SIG-M5 (cell line): ENCODE results near the gene TIMM44.

Experiments used
- DNase-seq: peaks from one replicate; lab custom pipeline; 2025; lab: John Stamatoyannopoulos, UW

Gene TIMM44

GRCh38 chr19:7943444-7944176 is at the start of gene TIMM44:
TIMM44 (minus strand) TSS chr19:7943666; CDS start chr19:7943651, 15 bp downstream.
- peak; percentile 93 for DNase-seq

GRCh38 chr19:7992575-7992974 is 49.1 kb upstream of the TIMM44 start:
- no peak for DNase-seq

DNA sequence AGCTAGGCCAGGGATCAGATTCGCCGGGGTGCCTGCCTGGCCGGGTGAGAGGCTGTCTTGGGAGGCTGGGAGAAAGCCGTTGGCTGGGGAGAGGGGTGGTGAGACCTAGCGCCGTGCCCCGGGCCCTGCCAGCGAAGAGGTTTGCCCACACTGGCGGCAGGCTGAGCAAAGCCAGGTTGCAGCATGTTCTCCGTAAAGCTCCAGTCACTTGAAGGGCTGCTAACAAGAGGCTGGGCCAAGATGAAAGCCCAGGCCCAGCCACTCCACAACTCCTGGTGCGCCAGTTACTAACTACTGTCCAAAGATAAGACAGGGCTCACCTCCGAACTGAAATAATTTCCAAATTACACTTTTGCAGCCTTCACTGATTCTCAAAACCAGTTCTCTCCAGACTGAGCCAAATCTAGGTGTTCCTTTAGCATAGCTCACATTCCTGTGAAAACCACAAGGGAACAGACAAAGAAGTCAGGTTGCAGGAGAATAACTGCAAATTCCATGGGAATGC is 45.7 kb upstream of the TIMM44 start:
- no peak for DNase-seq

- no peak for DNase-seq
Observed at GRCh38 chr19:7988307-7988706, 44.8 kb upstream of the TIMM44 start.

DNA sequence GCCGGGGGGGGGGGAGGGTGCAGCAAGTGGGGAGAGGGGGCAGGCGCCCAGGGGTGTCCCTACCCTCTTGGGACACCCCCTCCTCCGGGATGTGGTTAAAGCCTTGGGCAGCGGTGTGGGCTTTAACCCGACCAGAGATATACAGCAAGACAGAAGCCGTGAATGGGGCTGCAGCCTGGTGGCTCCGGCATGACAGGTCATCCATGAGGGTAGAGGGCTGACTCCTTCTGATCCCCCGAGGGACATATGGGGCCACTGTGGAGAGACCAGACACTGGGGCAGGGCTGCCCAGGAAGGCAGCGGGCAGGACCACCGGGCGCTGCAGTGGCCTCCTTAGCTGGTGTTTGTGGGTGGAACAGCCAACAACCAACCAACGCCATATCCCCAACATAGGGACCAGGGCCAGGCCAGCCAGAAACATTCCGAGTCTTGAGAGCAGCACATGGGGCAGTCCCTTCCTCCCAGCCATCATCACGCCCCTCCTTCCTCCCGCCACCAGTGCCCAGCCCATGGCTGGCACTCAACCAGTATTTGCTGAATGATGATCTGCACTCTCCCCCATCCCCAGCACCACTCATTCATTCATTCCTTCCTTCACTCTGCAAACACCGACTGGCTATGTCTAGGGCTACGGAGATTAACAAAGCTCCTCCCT is 43.8 kb upstream of the TIMM44 start:
- no peak for DNase-seq

DNA sequence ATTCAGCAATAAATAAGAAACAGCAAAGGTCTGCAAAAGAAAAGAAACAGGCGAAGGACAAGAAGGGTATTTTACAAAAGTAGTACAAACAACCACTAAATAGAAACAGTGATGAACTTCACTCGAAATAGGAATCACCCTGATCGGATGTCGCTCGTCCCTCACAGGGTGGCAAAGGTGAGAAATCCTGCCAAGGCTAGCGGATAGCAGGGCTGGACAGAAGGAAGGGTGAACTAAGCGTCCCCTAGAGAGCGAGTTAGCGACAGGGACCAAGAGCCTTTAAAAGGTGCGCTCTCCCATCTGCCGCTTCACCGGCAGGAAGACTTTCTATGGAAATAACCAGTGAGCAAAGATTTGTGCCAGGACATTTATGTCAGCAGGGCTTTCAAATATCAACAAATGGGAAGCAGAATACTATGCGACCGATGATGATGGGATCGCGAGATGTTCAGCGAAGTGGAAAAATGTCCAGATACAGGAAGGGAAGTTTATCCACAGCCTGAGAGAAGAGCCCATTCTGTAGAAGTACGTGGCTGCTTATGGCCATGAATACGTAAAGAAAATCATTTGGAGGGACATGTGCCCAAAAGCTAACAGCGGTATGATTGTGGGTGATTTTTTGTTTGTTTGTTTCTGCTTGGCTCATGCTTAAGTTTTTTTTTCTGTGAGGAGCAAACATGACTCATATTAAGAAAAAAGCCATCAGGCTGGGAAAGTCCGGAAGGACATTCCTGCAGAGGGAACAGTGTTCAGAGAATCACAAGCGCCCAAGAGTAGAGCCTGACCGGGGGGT is 43.1 kb upstream of the TIMM44 start:
- no peak for DNase-seq

DNA sequence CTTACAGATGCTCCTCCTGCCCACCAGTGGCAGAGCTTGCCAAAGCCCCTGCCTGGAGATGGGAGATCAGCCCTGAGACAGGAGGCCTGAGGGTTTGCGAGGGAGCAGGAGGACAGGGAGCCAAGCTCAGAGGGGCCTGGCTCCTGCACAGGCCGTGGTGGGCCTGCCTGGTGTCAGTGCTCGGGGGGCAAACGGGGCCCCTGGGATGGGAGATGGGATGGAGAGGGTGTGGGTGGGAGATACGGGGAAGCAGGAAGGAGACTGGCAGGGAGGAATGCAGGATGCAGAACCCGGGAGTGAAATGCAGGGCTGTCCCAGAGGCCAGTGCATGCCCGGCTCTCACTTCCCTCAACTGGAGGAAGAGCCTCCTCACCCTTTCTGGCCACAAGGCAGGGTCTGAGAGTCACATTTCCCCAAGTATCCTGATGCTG is 42.0 kb upstream of the TIMM44 start:
- DNase-seq, result no peak

GRCh38 chr19:7983995-7984837 is 40.8 kb upstream of the TIMM44 start:
- no peak for DNase-seq

GRCh38 chr19:7983286-7983950 is 40.0 kb upstream of the TIMM44 start:
- DNase-seq, result no peak

DNA sequence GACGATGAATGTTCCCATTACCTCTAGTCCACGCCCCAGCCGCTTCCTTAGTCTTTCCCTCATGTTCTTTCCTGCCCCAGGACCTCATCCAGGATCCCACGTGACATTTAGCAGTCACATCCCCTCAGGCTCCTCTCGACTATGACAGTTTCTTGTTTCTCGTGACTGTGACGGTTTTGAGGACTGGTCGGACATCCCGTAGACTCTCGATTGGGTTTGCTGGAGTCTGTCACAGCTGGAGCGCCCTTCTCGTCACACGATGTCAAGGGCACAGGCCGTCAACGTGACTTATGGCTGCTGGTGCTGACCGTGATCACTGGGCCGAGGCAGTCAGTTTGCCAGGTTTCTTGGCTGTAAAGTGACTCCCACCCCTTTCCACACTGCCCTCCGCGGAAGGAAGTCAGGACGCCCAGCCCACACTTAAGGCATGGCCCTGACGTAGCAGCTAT is 39.2 kb upstream of the TIMM44 start:
- DNase-seq, result no peak

DNA sequence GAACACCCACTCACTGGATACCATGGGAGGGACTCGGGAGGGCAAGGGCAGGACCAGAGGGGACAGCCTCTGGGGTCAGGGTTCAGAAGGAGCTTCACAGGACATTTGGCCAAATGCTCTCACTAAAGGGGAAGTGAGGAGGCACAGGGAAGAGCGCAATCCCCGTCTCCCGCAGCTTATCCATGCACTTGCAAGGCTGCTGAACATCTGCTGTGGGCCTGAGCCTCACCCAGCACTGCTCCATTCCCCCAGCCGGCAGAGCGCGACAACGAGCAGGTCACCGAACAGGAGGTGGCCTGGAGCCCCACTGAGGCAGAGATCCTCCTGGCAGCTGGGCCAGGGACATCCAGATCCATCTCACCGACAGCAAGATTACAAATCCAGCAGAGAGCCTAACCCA is 38.6 kb upstream of the TIMM44 start:
- no peak for DNase-seq

- DNase-seq, result no peak
Observed at GRCh38 chr19:7981661-7982060, 38.2 kb upstream of the TIMM44 start.

GRCh38 chr19:7981199-7981598 is 37.7 kb upstream of the TIMM44 start:
- no peak for DNase-seq

- no peak for DNase-seq
Observed at GRCh38 chr19:7980635-7981121, 37.2 kb upstream of the TIMM44 start.

GRCh38 chr19:7980168-7980567 is 36.7 kb upstream of the TIMM44 start:
- no peak for DNase-seq

DNA sequence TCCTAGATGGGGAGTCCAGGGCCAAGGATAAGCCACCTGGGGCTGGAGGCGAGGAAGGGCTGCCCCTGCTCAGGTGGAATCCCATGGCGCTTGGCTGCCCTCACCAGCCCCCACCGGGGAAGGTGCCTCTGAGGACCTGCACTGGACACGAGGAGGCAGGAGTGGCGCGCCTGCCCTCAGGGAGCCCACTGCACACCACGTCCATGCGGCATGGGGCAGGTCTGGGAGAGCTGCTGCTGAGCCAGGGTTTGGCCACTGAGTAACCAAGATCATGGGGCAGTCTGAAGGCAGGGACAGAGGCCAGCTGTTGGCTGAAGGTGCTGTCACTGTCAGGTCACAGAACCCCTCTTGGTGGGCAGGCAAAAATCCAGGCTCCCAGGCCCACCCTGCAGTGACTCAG is 36.1 kb upstream of the TIMM44 start:
- no peak for DNase-seq

- DNase-seq, result no peak
Observed at GRCh38 chr19:7979011-7979410, 35.5 kb upstream of the TIMM44 start.

- DNase-seq, result no peak
Observed at GRCh38 chr19:7978179-7978825, 34.8 kb upstream of the TIMM44 start.

DNA sequence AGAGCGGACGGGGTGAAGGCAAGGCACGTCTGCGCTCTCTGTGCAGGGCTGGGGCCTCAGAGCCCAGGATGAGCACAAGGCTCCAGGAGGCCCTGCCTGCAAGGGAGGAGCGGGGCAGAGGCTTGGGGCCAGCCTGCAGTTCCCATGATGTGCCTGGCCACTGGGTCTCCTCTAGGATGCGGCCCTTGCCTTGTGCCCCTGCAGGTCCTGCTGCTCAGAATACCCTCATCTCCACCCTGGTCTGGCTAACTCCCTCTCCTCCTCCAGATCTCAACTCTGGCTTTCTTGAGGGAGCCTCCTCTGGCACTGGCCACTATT is 34.2 kb upstream of the TIMM44 start:
- no peak for DNase-seq

DNA sequence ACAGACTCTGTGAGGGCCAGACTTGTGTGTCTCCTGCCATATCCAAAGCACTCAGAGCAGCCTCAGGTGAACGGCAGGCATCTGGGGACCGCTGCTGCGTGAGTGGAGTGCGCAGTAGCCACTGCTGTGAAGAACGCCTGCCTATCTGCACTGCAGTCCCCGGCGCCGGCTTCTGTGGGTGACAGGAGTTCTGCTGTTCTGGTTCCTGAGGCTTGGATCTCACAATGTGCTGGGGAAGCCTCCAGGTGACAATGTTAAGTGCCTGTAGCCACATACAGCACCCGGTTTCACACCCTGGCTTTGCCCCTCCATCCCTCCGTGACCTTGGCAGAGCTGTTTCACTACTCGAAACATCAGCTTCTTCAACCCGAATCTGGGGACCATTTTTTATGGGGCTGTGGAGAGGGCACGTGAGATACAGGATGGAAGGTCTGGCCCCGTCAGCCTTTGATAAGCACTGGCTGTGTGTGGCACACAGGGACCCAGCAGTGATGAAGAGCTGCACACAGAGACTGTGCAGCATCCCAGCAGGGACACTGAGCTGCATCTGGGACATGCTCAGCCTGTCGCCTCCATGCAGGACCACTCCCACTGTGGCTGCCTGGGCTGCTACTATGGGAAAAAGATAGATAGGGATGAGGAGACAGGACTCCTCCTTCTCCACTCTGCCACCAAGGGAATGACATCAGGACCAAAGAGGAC is 33.7 kb upstream of the TIMM44 start:
- no peak for DNase-seq
